NCI-H2227 treated with DMSO at 0.1 percent for 48 hours (cell line): Measurements from ENCODE around the gene PASK.
"Not testable (repeated sequence)": the region's sequence is repeated elsewhere in the genome, so short reads cannot be mapped to it uniquely, and the experiment has no call there.

ENCODE experiments used
- DNase-seq: peaks from one replicate; lab custom pipeline; 2025; lab: John Stamatoyannopoulos, UW

Gene PASK

GRCh38 chr2:241104611-241105010, 44.7 kb downstream of the PASK start:
- DNase-seq: not testable (repeated sequence)

- DNase-seq: no peak
Measured at GRCh38 chr2:241103176-241103595, 46.1 kb downstream of the PASK start.

GRCh38 chr2:241102239-241102803, 47.0 kb downstream of the PASK start, which contains the start of gene MTERF4:
Gene MTERF4, minus strand, starts transcription at chr2:241102287. Its CDS starts 14 bp downstream, at chr2:241102273.
- DNase-seq: peak; percentile 87

- no peak for DNase-seq
Measured at GRCh38 chr2:241099246-241099645, 50.0 kb downstream of the PASK start.

- DNase-seq: no peak
Measured at GRCh38 chr2:241096979-241097378, 52.3 kb downstream of the PASK start.

- DNase-seq: no peak
Measured at GRCh38 chr2:241095594-241096290, 53.5 kb downstream of the PASK start.

GRCh38 chr2:241094924-241095420, 54.3 kb downstream of the PASK start:
- DNase-seq: no peak

GRCh38 chr2:241094172-241094571, 55.1 kb downstream of the PASK start:
- no peak for DNase-seq

- not testable (repeated sequence) for DNase-seq
Measured at GRCh38 chr2:241093133-241093781, 56.0 kb downstream of the PASK start.

GRCh38 chr2:241092677-241093076, 56.6 kb downstream of the PASK start:
- no peak for DNase-seq

- DNase-seq: no peak
Measured at GRCh38 chr2:241091734-241092445, 57.4 kb downstream of the PASK start.

- DNase-seq: no peak
Measured at GRCh38 chr2:241091201-241091600, 58.1 kb downstream of the PASK start.

- no peak for DNase-seq
Measured at GRCh38 chr2:241088791-241089732, 60.2 kb downstream of the PASK start.

- no peak for DNase-seq
Measured at GRCh38 chr2:241088376-241088775, 60.9 kb downstream of the PASK start.

GRCh38 chr2:241087420-241088268, 61.6 kb downstream of the PASK start:
- DNase-seq: no peak

GRCh38 chr2:241084856-241085444, 64.3 kb downstream of the PASK start:
- no peak for DNase-seq

- no peak for DNase-seq
Measured at GRCh38 chr2:241083091-241083415, 66.2 kb downstream of the PASK start.

- no peak for DNase-seq
Measured at GRCh38 chr2:241082341-241083090, 66.8 kb downstream of the PASK start.

GRCh38 chr2:241081643-241082340, 67.5 kb downstream of the PASK start:
- DNase-seq: no peak
